K562 (cell line): ENCODE data around the gene MAML3. TPM values are rescaled to one million over a fixed set of nuclear protein-coding genes. Genes with fewer than 3 reads are reported as not detected.

ENCODE experiments used
- CHD7 ChIP-seq: fragments of 200-600 bp; sonication (generic); IDR thresholded peaks from one replicate; pipeline ENCODE4 v1.6.1; 2012; ENCODE audit warnings: mild to moderate bottlenecking, low read depth, low read length, inconsistent platforms
- ETV1 ChIP-seq: fragments of 450-650 bp; conservative IDR thresholded peaks from 2 replicates; pipeline ENCODE4 v1.6.1; 2016; ENCODE audit warnings: missing genetic modification characterization, control low read depth, low read depth, missing compliant biosample characterization
- FUS ChIP-seq: fragments of 200-400 bp; formaldehyde crosslinking; optimal IDR thresholded peaks from 2 replicates; pipeline ENCODE3; 2017; ENCODE audit warnings: low read depth, low read length
- GTF2A2 ChIP-seq: IDR thresholded peaks from 2 replicates; pipeline ENCODE4 v1.6.1; 2016; ENCODE audit warnings: mild to moderate bottlenecking, missing genetic modification characterization, missing compliant biosample characterization
- GTF2B ChIP-seq: IDR thresholded peaks from 2 replicates; pipeline ENCODE4 v1.6.1; 2011; ENCODE audit not compliant: insufficient read length; ENCODE audit errors: extremely low read depth
- HOMEZ ChIP-seq: fragments of 250-450 bp; sonication (Bioruptor Pico); IDR thresholded peaks from 2 replicates; pipeline ENCODE4 v1.4.0; 2020; ENCODE audit warnings: mild to moderate bottlenecking, moderate library complexity
- PCBP1 ChIP-seq: fragments of 200-400 bp; formaldehyde crosslinking; IDR thresholded peaks from 2 replicates; pipeline ENCODE4 v1.6.1; 2018; ENCODE audit warnings: mild to moderate bottlenecking, low read depth, low read length; ENCODE audit not compliant: poor library complexity, severe bottlenecking
- SRSF3 ChIP-seq: fragments of 200-400 bp; formaldehyde crosslinking; IDR thresholded peaks from 2 replicates; pipeline ENCODE4 v1.6.1; 2016; ENCODE audit warnings: mild to moderate bottlenecking, low read length, moderate library complexity; ENCODE audit not compliant: insufficient read depth
- ZBTB9 ChIP-seq: fragments of 450-650 bp; formaldehyde crosslinking; IDR thresholded peaks from 2 replicates; pipeline ENCODE4 v1.4.0; 2020; ENCODE audit warnings: mild to moderate bottlenecking, moderate library complexity
- ZNF124 ChIP-seq: sonication (generic); formaldehyde crosslinking; IDR thresholded peaks from 2 replicates; pipeline ENCODE4 v1.8.1; 2022; ENCODE audit warnings: missing genetic modification reagents
- polyA plus RNA-seq, 8 experiments: library from polyadenylated mRNA; depleted of rRNA in 4 of 8; stranded (reverse) in 5 of 8; unstranded in 3 of 8; fragments of >200 nt; fragmentation: Nextera tagmentation in 2 of 8; fragmentation: Illumina TruSeq in 1 of 8; extraction: Ambion mirVana in 2 of 8; extraction: Trizol in 1 of 8; gene quantifications; 2 replicates each; pipeline versions ENCODE4 v1.2.1 to v1.2.3, GENCODE V29; 2011 to 2014; ENCODE audit warnings: inconsistent platforms in 1 of 8, missing spikeins in 1 of 8
- total RNA-seq, 7 experiments: library from RNA; depleted of rRNA in 6 of 7; stranded (reverse); fragments of >200 nt in 6 of 7; fragmentation: Illumina TruSeq in 2 of 7; extraction: Trizol in 2 of 7; gene quantifications; 2 replicates each; pipeline versions ENCODE4 v1.2.1 to v1.2.3, GENCODE V29; 2011 to 2021; ENCODE audit warnings: low replicate concordance in 1 of 7

Gene MAML3
- total and polyA plus RNA-seq, 9 of the 15 experiments (the other 6 are each of a cell fraction or from before 2014, with no cell fraction given), result 0.01 to 0.55 (median 0.25) TPM

GRCh38 chr4:139841464-139842195 lies 312.4 kb downstream of the MAML3 start (continued):
- TF ChIP-seq HOMEZ (CRISPR knock-in tag) (no peak), GTF2A2 (no peak), ETV1 (tag) (no peak), SRSF3 (no peak), ZNF124 (CRISPR knock-in tag) (no peak), PCBP1 (no peak), CHD7 (no peak), FUS (no peak), GTF2B (no peak), ZBTB9 (CRISPR knock-in tag) (peak; percentile 66; the same call in 1 of the 2 replicates)
